Spleen (tissue), 7 donors: ENCODE measurements around the gene DCTN2.

Experiments used
- CTCF ChIP-seq, 11 experiments: fragments of 200-600 bp in 7 of 11; fragments of 450-650 bp in 4 of 11; sonication (generic) in 4 of 11; IDR thresholded peaks in 8 of 11; conservative IDR thresholded peaks in 3 of 11; 1 replicate in 7 of 11; 2 replicates in 4 of 11; pipeline versions ENCODE4 v1.4.0 to v1.8.0; 2016 to 2021; ENCODE audit warnings: antibody characterized with exemption in 11 of 11, inconsistent platforms in 4 of 11, mild to moderate bottlenecking in 1 of 11
- POLR2A ChIP-seq, 3 donors: fragments of 450-650 bp; IDR thresholded peaks; one replicate each; pipeline ENCODE4 v1.5.1; 2017; ENCODE audit warnings: antibody characterized with exemption in 3 of 3, mild to moderate bottlenecking in 1 of 3
- POLR2AphosphoS5 ChIP-seq, 3 donors: sonication (generic); formaldehyde crosslinking; IDR thresholded peaks; one replicate each; pipeline ENCODE4 v1.5.1; 2017; ENCODE audit warnings: antibody characterized with exemption in 3 of 3
- donor health status: DM: no; HTN: no; CAD: no; lungs with moderate emphysema.
- donor health status: DM: no; HTN: no; CAD: no.
- donor health status: DM: no; HTN: no; CAD: no.

GRCh38 chr12:57488402-57489156 is 58.4 kb downstream of the DCTN2 start:
- no peak for TF ChIP-seq CTCF (IDR thresholded peaks at IDR 0.05 in 8 of 11, conservative IDR thresholded peaks at IDR 0.05 in 3 of 11)
- TF ChIP-seq POLR2A (IDR thresholded peaks at IDR 0.05), result no peak
- TF ChIP-seq POLR2AphosphoS5 (IDR thresholded peaks at IDR 0.05), result no peak
